ENCODE results near the gene NELL1. TPM values are rescaled to one million over a fixed set of nuclear protein-coding genes. Genes with fewer than 3 reads are reported as not detected.

The NELL1 gene
- total RNA-seq, 1 experiment from 2014 or later: not detected

DNA sequence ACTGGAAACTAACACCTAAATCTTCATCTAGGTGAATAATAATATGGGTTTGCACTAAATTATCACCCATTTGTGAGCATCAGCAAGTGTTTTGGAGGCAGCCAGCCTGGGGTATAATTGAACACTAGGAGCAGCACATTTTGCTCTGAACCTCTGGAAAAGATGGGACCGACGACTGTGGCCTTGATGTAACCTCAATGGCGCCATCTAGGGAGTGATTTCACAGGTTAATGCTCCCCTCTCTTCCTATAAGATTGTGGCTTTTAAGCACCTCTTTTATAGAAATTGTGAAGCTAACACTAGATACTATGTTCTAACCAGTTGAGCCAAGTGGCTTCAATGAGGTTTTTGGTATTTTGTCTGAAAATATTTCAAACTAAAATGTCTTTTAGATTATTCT, 203.7 kb downstream of the NELL1 start:
- H3K27ac ChIP-seq (ENCODE audit: low read length): no peak overlapping the region
- peak; percentile 2 for DNase-seq
- H3K4me3 ChIP-seq (ENCODE audit: low read length): no peak overlapping the region
- no peaks in the 10 kb centered on the region for H3K9me2 ChIP-seq (replicated peaks; ENCODE audit: low read length)
- no peaks in the 10 kb centered on the region for H4K20me1 ChIP-seq (ENCODE audit: low read length)
- 0 out of 2 replicates have a peak, but pooled peaks cover 2% of the 10 kb centered on the region for H3K9me3 ChIP-seq (ENCODE audit: low read length)
- no peak overlapping the region for H3K4me2 ChIP-seq (ENCODE audit: low read length)
- ATAC-seq: no peak
- intact Hi-C loops (cut with micrococcal nuclease): no loop called here
- H2AFZ ChIP-seq (ENCODE audit: low read length): no peak overlapping the region
- BruUV-seq (replicated peaks): no TSS peak
- no peaks in the 10 kb centered on the region for H3K4me1 ChIP-seq (ENCODE audit: insufficient read depth, low read length)
- ChIA-PET CTCF (no interaction called here), POLR2A (ENCODE audit: unreplicated experiment) (no interaction called here)
- TF ChIP-seq EZH2 (IDR thresholded peaks at IDR 0.05; ENCODE audit: low read length, unreplicated experiment) (no peak), EZH2phosphoT487 (IDR thresholded peaks at IDR 0.05; ENCODE audit: borderline replicate concordance, low read length) (no peak)
- TF ChIP-seq, protein P1, sequence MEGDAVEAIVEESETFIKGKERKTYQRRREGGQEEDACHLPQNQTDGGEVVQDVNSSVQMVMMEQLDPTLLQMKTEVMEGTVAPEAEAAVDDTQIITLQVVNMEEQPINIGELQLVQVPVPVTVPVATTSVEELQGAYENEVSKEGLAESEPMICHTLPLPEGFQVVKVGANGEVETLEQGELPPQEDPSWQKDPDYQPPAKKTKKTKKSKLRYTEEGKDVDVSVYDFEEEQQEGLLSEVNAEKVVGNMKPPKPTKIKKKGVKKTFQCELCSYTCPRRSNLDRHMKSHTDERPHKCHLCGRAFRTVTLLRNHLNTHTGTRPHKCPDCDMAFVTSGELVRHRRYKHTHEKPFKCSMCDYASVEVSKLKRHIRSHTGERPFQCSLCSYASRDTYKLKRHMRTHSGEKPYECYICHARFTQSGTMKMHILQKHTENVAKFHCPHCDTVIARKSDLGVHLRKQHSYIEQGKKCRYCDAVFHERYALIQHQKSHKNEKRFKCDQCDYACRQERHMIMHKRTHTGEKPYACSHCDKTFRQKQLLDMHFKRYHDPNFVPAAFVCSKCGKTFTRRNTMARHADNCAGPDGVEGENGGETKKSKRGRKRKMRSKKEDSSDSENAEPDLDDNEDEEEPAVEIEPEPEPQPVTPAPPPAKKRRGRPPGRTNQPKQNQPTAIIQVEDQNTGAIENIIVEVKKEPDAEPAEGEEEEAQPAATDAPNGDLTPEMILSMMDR (conservative IDR thresholded peaks at IDR 0.05; ENCODE audit: low read depth, low read length): no peak; the same call in 1 of the 2 replicates
- H3F3A ChIP-seq (ENCODE audit: low read length, unreplicated experiment): no peaks in the 10 kb centered on the region
- H3K27me3 ChIP-seq (ENCODE audit: low read length): no peaks in the 10 kb centered on the region
- no peaks in the 10 kb centered on the region for H3K36me3 ChIP-seq (ENCODE audit: low read depth, low read length)
- H3K79me2 ChIP-seq (ENCODE audit: low read length): no peaks in the 10 kb centered on the region
- no peak overlapping the region for H3K9ac ChIP-seq (ENCODE audit: low read length)

DNA sequence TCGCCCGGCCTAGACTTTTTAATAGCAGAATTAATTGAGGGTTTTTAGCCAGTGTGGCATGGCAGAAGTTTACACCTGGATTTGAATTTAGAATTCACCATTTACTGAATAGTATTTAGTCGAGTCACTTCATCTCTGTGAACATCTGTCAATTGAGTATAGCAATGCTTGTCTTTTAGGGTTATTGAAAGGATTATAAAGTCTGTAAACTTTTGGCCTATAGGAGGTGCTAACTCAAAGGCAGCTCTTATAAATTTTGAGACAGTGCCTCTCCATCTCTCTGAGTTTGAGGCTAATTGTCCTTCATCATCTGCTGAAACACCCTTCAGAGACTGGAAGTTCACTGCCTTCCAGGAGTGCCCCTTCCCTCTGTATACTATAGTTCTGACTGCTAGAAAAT, 205.0 kb downstream of the NELL1 start:
- Histone ChIP-seq H3K4me1 (ENCODE audit: insufficient read depth, low read length) (no peaks in the 10 kb centered on the region), H3K9me3 (ENCODE audit: low read length) (no peaks in the 10 kb centered on the region), H3K4me2 (ENCODE audit: low read length) (no peak overlapping the region), H3F3A (ENCODE audit: low read length, unreplicated experiment) (no peaks in the 10 kb centered on the region), H3K9ac (ENCODE audit: low read length) (no peak overlapping the region), H3K4me3 (ENCODE audit: low read length) (no peak overlapping the region), H3K27me3 (ENCODE audit: low read length) (no peaks in the 10 kb centered on the region), H3K27ac (ENCODE audit: low read length) (no peak overlapping the region), H4K20me1 (ENCODE audit: low read length) (no peaks in the 10 kb centered on the region), H3K9me2 (replicated peaks; ENCODE audit: low read length) (no peaks in the 10 kb centered on the region), H3K79me2 (ENCODE audit: low read length) (no peaks in the 10 kb centered on the region), H2AFZ (ENCODE audit: low read length) (no peak overlapping the region), H3K36me3 (ENCODE audit: low read depth, low read length) (no peaks in the 10 kb centered on the region)
- POLR2A ChIA-PET (ENCODE audit: unreplicated experiment): no interaction called here
- no peak for ATAC-seq
- intact Hi-C loops (cut with micrococcal nuclease): no loop called here
- TF ChIP-seq, protein P1 (conservative IDR thresholded peaks at IDR 0.05; ENCODE audit: low read depth, low read length): no peak
- no peak for TF ChIP-seq EZH2phosphoT487 (IDR thresholded peaks at IDR 0.05; ENCODE audit: borderline replicate concordance, low read length)
- no peak for TF ChIP-seq EZH2 (IDR thresholded peaks at IDR 0.05; ENCODE audit: low read length, unreplicated experiment)
- CTCF ChIA-PET: no interaction called here
- no peak for DNase-seq
- BruUV-seq (replicated peaks): no TSS peak

DNA sequence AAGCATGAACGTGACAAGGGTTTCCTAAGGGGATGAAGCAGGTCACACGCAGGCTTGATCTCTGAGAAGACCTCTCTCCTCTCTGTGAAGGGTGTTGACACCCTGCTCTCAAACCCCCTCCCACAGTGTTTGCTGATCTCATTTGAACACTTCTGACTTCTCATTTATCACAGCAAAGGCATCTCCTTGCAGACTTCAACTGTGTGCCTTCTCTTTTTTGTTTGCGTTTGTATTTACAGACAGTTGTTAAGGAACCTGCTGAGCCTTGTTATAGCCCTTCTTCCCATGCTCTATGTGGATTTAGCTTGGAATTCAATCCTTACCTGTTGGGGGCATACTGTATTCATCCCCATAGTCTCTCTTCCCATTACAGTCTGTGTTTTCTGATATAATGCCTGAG, 206.5 kb downstream of the NELL1 start:
- no TSS peak for BruUV-seq (replicated peaks)

More for the DNA sequence above, 206.5 kb downstream of the NELL1 start:
- intact Hi-C loops (cut with micrococcal nuclease): no loop called here
- Histone ChIP-seq H3K9me2 (replicated peaks; ENCODE audit: low read length) (no peaks in the 10 kb centered on the region), H3K79me2 (ENCODE audit: low read length) (no peaks in the 10 kb centered on the region), H3K9ac (ENCODE audit: low read length) (no peak overlapping the region), H3K27ac (ENCODE audit: low read length) (no peak overlapping the region), H2AFZ (ENCODE audit: low read length) (no peak overlapping the region), H4K20me1 (ENCODE audit: low read length) (no peaks in the 10 kb centered on the region), H3F3A (ENCODE audit: low read length, unreplicated experiment) (no peaks in the 10 kb centered on the region), H3K4me1 (ENCODE audit: insufficient read depth, low read length) (no peaks in the 10 kb centered on the region), H3K9me3 (ENCODE audit: low read length) (no peaks in the 10 kb centered on the region), H3K4me3 (ENCODE audit: low read length) (no peak overlapping the region), H3K4me2 (ENCODE audit: low read length) (no peak overlapping the region), H3K27me3 (ENCODE audit: low read length) (no peaks in the 10 kb centered on the region), H3K36me3 (ENCODE audit: low read depth, low read length) (no peaks in the 10 kb centered on the region)
- no peak for DNase-seq
- CTCF ChIA-PET: no interaction called here
- POLR2A ChIA-PET (ENCODE audit: unreplicated experiment): no interaction called here
- no peak for ATAC-seq
- no peak for TF ChIP-seq EZH2 (IDR thresholded peaks at IDR 0.05; ENCODE audit: low read length, unreplicated experiment)
- no peak for TF ChIP-seq EZH2phosphoT487 (IDR thresholded peaks at IDR 0.05; ENCODE audit: borderline replicate concordance, low read length)
- TF ChIP-seq, protein P1 (conservative IDR thresholded peaks at IDR 0.05; ENCODE audit: low read depth, low read length): no peak
